ENCODE results near the gene RARRES1. TPM values are rescaled to one million over a fixed set of nuclear protein-coding genes. Genes with fewer than 3 reads are reported as not detected.

RARRES1 gene, protein sequence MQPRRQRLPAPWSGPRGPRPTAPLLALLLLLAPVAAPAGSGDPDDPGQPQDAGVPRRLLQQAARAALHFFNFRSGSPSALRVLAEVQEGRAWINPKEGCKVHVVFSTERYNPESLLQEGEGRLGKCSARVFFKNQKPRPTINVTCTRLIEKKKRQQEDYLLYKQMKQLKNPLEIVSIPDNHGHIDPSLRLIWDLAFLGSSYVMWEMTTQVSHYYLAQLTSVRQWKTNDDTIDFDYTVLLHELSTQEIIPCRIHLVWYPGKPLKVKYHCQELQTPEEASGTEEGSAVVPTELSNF
- total RNA-seq: 100 to 1,000 TPM in 2 of 4 donors, 10 to 100 TPM in 2; 11.6 to 225 (median 84.9) TPM

DNA sequence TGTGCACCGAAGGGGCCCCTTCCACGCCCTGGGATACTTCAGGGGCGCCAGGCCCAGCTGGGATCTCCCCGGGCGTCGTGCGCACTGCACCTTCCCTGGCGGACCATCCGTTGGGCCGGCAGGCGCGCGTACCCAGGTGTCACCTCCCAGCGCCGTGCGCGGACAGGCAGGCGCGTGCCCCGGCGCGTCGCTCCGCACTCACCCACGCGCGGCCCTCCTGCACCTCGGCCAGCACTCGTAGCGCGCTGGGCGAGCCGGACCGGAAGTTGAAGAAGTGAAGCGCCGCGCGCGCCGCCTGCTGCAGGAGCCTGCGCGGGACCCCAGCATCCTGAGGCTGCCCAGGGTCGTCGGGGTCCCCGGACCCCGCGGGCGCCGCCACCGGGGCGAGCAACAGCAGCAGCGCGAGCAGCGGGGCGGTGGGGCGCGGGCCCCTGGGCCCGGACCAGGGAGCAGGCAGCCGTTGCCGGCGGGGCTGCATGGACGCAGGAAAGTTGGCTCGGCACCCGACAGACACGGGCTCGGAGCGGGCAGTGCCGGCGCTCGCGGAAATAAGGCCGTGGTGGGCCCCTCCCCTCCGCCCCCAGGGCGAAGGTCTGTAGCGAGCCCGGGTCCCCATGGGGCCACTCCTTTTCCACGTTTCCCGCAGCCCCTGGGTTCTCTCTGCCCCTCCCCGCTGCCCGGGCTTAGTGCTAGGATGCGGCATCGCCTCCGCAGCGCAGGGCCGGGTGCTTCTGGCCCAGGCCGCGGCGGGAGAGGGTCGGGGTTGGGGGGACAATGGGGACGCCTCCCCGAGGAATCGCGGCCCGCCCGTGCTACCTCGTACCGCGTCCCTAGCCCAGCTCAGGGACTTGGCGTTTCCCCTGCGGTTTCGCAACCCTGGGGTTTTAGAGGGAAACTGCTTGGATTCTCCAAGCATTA is at the start of gene RARRES1:
RARRES1 (minus strand) TSS at position 520 of the 918 bp plus-strand sequence; CDS start at position 478, 42 bp downstream.
- Histone ChIP-seq H3K27ac (peak within 1 kb of the TSS; percentile 61 to 76 (median 74)), H3K4me3 (peak within 1 kb of the TSS; percentile 51 to 84 (median 66)), H3K36me3 (no peaks in the 10 kb centered on the region), H3K4me1 (peaks cover 0 to 22% (median 12%) of the 10 kb centered on the region in 4 donors), H3K27me3 (no peaks in the 10 kb centered on the region), H3K9me3 (no peaks in the 10 kb centered on the region)
- TF ChIP-seq, protein P1, sequence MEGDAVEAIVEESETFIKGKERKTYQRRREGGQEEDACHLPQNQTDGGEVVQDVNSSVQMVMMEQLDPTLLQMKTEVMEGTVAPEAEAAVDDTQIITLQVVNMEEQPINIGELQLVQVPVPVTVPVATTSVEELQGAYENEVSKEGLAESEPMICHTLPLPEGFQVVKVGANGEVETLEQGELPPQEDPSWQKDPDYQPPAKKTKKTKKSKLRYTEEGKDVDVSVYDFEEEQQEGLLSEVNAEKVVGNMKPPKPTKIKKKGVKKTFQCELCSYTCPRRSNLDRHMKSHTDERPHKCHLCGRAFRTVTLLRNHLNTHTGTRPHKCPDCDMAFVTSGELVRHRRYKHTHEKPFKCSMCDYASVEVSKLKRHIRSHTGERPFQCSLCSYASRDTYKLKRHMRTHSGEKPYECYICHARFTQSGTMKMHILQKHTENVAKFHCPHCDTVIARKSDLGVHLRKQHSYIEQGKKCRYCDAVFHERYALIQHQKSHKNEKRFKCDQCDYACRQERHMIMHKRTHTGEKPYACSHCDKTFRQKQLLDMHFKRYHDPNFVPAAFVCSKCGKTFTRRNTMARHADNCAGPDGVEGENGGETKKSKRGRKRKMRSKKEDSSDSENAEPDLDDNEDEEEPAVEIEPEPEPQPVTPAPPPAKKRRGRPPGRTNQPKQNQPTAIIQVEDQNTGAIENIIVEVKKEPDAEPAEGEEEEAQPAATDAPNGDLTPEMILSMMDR (IDR thresholded peaks at IDR 0.05): peak in 3 of 6 experiments; percentile 6 to 11 (median 6)
- TF ChIP-seq POLR2A (IDR thresholded peaks at IDR 0.05): peak; percentile 9 to 19
- peak; percentile 50 to 86 (median 85) for DNase-seq

DNA sequence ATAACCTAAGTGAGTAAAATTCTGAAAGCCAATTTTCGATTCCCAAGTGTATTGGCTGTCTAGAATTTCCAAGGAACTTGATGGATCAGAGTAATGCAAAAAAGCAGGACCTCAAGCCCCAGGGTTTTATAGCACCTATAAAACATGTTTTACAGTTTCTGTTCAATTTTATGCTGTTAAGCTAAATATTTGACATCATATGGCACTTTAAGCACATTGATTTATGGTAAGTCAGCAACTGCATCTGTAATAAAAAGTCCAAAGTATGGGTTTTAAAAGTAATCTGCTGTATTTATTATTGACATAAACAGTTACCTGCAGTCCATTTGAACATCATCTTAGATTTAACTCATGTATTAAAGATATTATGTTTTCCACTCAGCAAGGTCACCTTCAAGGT is 49.6 kb upstream of the RARRES1 start:
- DNase-seq: no peak
- Histone ChIP-seq H3K4me3 (no peak overlapping the region), H3K36me3 (no peaks in the 10 kb centered on the region), H3K27ac (no peak overlapping the region), H3K9me3 (no peaks in the 10 kb centered on the region), H3K4me1 (peaks cover 0 to 15% (median 0%) of the 10 kb centered on the region in 4 donors), H3K27me3 (no peaks in the 10 kb centered on the region)
- TF ChIP-seq POLR2A (IDR thresholded peaks at IDR 0.05): no peak
- TF ChIP-seq, protein P1 (IDR thresholded peaks at IDR 0.05): no peak

DNA sequence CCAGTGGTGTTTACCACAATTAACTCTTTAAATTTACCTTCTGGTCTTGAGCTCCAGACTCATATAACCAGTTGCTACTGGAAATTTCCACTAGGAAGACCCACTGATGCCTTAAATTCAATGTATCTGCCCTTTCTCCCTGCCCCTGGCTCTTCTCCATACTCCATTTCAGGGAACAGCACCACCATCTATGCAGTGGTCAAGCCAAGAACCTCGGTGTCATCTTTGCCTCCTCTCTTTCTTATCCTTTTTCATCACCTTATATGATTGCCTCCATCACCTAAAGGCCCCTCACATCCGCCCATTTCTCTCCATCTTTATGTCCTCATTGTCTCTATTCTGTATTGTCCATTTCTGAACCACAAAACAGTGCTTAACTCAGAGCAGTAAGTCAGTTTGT is 48.9 kb upstream of the RARRES1 start:
- no peaks in the 10 kb centered on the region for H3K9me3 ChIP-seq
- no peak for DNase-seq
- H3K27me3 ChIP-seq: no peaks in the 10 kb centered on the region
- no peak overlapping the region for H3K27ac ChIP-seq
- no peaks in the 10 kb centered on the region for H3K36me3 ChIP-seq
- TF ChIP-seq, protein P1 (IDR thresholded peaks at IDR 0.05): no peak
- no peak for TF ChIP-seq POLR2A (IDR thresholded peaks at IDR 0.05)
- H3K4me1 ChIP-seq: peaks cover 0 to 15% (median 0%) of the 10 kb centered on the region in 4 donors
- H3K4me3 ChIP-seq: no peak overlapping the region

DNA sequence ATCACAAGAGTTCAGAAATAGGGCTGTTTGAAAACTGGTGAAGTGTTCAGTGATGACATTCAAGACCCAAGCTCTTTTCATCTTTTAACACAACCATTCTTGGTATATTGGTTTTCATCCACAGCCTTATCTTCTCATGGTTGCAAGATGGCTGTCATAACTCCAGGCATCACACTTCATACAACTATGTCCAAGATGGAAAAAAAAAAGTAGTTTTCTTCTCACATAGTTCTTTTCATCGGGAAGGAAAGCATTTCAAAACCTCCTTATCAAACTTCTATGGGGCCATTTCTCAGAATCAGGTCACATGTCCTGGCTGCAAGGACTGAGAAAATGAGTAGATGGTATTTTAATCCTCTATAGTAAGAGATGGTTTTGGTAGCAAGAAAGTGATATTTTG is 48.5 kb upstream of the RARRES1 start:
- DNase-seq: no peak
- Histone ChIP-seq H3K27ac (no peak overlapping the region), H3K9me3 (no peaks in the 10 kb centered on the region), H3K27me3 (no peaks in the 10 kb centered on the region), H3K4me3 (no peak overlapping the region), H3K4me1 (peaks cover 0 to 15% (median 0%) of the 10 kb centered on the region in 4 donors), H3K36me3 (no peaks in the 10 kb centered on the region)
- TF ChIP-seq, protein P1 (IDR thresholded peaks at IDR 0.05): no peak
- TF ChIP-seq POLR2A (IDR thresholded peaks at IDR 0.05): no peak

DNA sequence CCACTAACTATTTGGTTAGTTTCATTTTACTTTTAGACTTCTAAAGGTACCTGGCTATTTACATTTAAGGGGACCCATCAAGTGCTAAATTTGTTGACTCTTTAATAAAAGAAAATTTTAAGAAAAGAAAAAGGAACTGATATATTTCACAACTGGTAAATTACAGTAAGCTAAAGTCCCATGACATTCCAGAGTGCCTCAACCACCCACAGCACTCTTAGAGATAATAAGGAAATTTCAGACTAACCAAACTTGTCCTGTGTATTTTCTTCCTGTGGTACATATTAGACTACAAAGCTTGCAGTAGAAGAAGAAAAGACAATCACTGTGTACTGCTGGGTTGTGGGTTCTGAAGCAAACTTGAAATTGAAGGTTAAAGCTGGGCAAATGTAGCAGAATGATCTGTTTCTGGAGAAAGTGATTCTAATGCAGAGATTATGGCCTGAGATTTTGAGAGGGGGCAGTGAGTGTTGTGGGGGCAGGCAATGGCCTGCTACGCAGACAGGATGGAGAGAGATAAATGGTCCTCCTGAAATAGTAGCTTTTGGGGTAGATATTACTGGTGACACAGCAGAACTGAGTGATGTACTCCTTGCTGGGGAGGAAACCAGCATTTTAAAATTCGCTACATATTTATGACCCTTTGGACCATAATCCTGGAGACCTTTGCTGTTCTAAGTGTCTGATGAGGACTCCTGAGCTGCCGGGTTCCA is 45.1 kb upstream of the RARRES1 start:
- H3K27me3 ChIP-seq: no peaks in the 10 kb centered on the region
- H3K9me3 ChIP-seq: no peaks in the 10 kb centered on the region
- no peaks in the 10 kb centered on the region for H3K36me3 ChIP-seq
- TF ChIP-seq, protein P1 (IDR thresholded peaks at IDR 0.05): no peak
- TF ChIP-seq POLR2A (IDR thresholded peaks at IDR 0.05): no peak
- no peak overlapping the region for H3K4me3 ChIP-seq
- H3K27ac ChIP-seq: peak overlapping the region in 1 of 4 donors; percentile 16
- DNase-seq: no peak
- H3K4me1 ChIP-seq: peaks cover 0 to 16% (median 0%) of the 10 kb centered on the region in 4 donors
